ENCODE data around the gene OSTM1. TPM values are rescaled to one million over a fixed set of nuclear protein-coding genes. Genes with fewer than 3 reads are reported as not detected.

Gene OSTM1
- total RNA-seq, 2 donors from 2014 or later: 44.6 to 73.1 TPM

DNA sequence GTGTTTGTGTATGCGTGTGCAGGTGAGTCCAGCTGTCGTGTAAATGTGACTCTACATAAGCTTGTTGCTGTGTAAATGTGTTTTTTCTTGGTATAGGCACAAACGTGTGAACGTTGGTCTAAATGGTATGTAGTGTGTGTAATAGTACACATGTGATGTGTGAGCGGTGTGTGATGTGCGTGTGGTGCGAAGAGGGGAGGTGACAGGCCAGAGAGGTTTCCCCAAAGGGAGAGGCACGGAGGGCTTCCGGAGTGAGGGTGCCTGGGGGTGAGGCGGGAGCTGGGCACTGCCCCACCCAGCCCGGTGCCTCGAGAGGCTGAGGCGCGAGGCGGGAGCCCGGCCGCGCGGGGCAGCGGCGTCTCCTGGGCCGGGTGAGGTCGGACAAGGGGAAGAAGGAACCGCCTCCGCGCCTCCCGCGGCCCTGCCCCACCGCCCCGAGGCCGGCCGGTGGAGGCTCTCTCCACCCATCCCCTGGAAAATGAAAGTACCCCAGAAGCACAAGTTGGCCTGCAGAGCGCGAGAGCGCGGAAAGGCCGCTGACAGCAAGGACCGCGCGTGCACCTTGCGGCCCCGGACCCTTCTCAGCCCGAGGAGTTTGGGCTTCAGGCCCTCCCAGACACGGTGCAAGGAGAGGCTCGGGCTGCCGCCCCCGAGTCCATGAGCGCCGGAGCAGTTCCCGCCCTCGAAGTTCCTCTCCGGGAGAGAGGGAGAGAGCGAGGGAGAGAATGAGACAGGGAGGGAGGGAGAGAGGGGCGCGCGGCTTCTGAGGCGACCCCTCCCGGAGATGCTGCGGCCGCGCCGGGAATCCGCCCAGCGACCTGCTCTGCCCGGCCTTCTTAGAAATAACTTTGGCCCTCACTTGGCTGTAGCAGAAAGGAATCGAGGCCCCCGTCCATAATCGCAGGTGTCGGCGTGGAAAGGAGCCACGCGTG lies 43.2 kb upstream of the OSTM1 start:
- no peak for DNase-seq (ENCODE audit: low spot score)

DNA sequence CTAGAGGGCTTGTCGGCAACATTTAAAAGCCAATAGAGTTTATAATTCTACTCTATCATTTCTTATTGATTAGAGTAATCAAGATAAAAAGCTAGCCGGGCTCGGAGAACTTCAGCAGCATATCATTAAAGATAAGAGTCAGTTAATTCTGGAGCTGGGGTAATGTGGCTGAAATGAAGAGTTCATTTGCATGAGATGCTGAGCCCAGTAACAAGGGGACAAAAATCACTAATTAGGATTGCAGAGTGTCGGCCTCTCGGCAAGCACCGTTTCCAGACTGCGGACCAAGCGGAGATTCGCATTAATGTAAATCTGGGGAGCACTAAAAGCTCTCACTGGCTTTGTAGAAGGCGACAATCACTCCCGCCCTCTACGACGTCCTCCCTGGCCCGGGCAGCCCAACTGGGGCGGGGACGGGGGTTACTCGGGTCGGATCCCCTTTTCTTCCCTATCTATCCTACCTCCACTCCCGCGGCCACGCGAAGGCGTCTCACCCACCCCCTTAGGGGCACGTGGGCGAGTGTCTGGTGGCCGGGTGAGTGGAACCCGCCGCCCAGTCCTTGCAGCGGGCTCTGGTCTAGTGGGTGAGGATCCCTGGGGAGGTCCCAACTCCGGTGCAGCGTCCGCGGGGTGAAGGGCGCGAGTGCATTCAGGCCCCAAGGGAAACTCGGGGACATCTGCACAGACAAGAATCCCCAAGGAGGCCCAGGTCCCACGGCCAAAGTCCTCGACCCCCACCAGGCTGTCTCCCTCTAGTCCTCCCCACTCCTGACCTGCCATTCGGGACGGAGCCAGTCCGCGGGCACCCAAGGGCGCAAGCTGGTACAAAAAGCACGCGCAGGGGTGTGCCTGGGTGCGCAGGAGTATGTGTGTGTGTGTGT lies 42.2 kb upstream of the OSTM1 start:
- H3K9me3 ChIP-seq: no peaks in the 10 kb centered on the region
- intact Hi-C loops (cut with DNase I): loop anchor here (10.0 kb wide), 1 partner anchor 378 kb away; no protein-coding TSS in a partner anchor
- H3K4me1 ChIP-seq (replicated peaks): peaks cover 2% of the 10 kb centered on the region
- peaks cover 21% of the 10 kb centered on the region for H3K27me3 ChIP-seq (replicated peaks; ENCODE audit: insufficient read depth)
- TF ChIP-seq POLR2AphosphoS5 (IDR thresholded peaks at IDR 0.05) (no peak), POLR2A (IDR thresholded peaks at IDR 0.05) (no peak)
- TF ChIP-seq, protein P1, sequence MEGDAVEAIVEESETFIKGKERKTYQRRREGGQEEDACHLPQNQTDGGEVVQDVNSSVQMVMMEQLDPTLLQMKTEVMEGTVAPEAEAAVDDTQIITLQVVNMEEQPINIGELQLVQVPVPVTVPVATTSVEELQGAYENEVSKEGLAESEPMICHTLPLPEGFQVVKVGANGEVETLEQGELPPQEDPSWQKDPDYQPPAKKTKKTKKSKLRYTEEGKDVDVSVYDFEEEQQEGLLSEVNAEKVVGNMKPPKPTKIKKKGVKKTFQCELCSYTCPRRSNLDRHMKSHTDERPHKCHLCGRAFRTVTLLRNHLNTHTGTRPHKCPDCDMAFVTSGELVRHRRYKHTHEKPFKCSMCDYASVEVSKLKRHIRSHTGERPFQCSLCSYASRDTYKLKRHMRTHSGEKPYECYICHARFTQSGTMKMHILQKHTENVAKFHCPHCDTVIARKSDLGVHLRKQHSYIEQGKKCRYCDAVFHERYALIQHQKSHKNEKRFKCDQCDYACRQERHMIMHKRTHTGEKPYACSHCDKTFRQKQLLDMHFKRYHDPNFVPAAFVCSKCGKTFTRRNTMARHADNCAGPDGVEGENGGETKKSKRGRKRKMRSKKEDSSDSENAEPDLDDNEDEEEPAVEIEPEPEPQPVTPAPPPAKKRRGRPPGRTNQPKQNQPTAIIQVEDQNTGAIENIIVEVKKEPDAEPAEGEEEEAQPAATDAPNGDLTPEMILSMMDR (IDR thresholded peaks at IDR 0.05): no peak
- H3K27ac ChIP-seq: no peak overlapping the region
- WGBS: 13% methylated on average over 45 of the region's 46 CpGs
- H3K4me3 ChIP-seq: no peak overlapping the region
- no peak for DNase-seq (ENCODE audit: low spot score)
- no peaks in the 10 kb centered on the region for H3K36me3 ChIP-seq

More for the DNA sequence above, 43.2 kb upstream of the OSTM1 start:
- Histone ChIP-seq H3K4me3 (peak overlapping the region; percentile 35 to 40), H3K27me3 (replicated peaks; ENCODE audit: insufficient read depth) (peaks cover 21% of the 10 kb centered on the region), H3K36me3 (no peaks in the 10 kb centered on the region), H3K9me3 (no peaks in the 10 kb centered on the region), H3K27ac (no peak overlapping the region), H3K4me1 (replicated peaks) (peaks cover 2% of the 10 kb centered on the region)
- TF ChIP-seq, protein P1 (IDR thresholded peaks at IDR 0.05): no peak
- TF ChIP-seq POLR2AphosphoS5 (IDR thresholded peaks at IDR 0.05) (no peak), POLR2A (IDR thresholded peaks at IDR 0.05) (no peak)
- 2% methylated on average over 67 of the region's 72 CpGs for WGBS
- intact Hi-C loops (cut with DNase I): loop anchor here (10.0 kb wide), 1 partner anchor 377 kb away; no protein-coding TSS in a partner anchor

DNA sequence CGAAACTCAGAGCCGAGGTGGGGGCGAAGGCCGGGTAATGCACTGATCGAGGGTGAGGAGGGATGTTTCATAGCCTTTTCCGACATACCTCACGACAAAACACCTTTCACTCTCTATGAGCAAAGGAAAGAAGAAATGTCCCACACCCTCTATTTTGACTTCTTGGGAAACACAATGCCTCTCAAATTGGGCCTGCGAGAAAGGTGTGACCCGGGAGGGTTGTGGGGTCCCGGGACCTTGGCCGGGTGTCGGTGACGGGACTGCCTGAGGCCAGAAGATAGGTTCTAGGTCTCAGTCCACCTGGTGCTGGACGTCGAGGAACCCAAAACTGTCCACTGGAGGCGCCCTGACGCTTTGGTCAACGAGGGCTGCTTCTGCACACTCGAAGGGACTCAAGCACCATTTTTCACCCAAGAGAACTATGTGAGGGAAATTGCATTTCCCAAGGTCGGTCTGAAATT lies 41.1 kb upstream of the OSTM1 start:
- H3K4me1 ChIP-seq (replicated peaks): peaks cover 2% of the 10 kb centered on the region
- 12% methylated on average over 20 of the region's 20 CpGs for WGBS

DNA sequence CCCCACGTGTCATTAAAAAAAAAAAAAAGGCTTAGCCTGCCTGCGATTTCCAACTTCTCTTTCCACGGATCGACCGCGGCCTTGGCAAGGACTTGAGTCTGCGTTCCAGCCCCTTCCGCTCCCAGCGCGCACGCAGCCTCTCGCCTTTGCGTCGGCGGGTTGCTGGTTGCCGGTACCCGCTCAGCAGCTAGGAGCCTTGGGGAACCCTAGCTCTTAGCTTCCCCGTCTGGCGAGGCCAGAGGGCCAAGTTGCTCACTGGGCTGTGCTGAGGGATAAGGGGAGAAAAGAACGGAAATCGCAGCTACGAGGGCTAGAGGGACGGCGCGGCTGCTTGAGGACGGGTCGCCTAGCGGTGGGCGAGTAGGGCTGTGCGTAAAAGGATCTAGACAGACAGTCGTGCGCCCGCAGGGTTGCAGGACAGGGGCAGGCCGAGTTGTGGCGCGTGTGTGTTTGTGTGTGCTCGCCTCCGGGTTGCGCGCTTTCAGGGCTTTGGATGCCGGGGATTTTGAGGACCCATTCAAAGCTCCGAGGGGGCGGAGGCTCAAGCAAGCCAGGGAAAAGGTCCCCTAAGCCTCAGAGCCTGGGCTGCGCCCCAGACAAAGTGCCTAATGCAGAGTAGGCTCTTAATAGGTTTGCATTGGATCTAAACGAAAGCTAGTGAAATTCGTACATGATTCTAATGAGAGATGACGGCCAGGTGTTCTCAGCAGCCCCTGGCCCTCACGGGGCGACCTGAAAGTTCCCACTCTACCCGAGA lies 40.5 kb upstream of the OSTM1 start:
- Histone ChIP-seq H3K36me3 (no peaks in the 10 kb centered on the region), H3K4me1 (replicated peaks) (peaks cover 2% of the 10 kb centered on the region), H3K27ac (no peak overlapping the region), H3K9me3 (no peaks in the 10 kb centered on the region), H3K27me3 (replicated peaks; ENCODE audit: insufficient read depth) (peaks cover 21% of the 10 kb centered on the region), H3K4me3 (peak overlapping the region; percentile 5 to 7)
- intact Hi-C loops (cut with DNase I): loop anchor here (5.0 to 10.0 kb wide), 2 partner anchors 380 to 412 kb away; no protein-coding TSS in a partner anchor
- TF ChIP-seq, protein P1 (IDR thresholded peaks at IDR 0.05): no peak
- no peak for TF ChIP-seq POLR2AphosphoS5 (IDR thresholded peaks at IDR 0.05)
- TF ChIP-seq POLR2A (IDR thresholded peaks at IDR 0.05): no peak
- no peak for DNase-seq (ENCODE audit: low spot score)
- 4% methylated on average over 49 of the region's 50 CpGs for WGBS

More for the DNA sequence above, 41.1 kb upstream of the OSTM1 start:
- no peak overlapping the region for H3K27ac ChIP-seq
- no peak overlapping the region for H3K4me3 ChIP-seq
- peaks cover 21% of the 10 kb centered on the region for H3K27me3 ChIP-seq (replicated peaks; ENCODE audit: insufficient read depth)
- H3K9me3 ChIP-seq: no peaks in the 10 kb centered on the region
- intact Hi-C loops (cut with DNase I): loop anchor here (10.0 kb wide), 1 partner anchor 379 kb away; no protein-coding TSS in a partner anchor
- no peaks in the 10 kb centered on the region for H3K36me3 ChIP-seq
- no peak for DNase-seq (ENCODE audit: low spot score)
- TF ChIP-seq, protein P1 (IDR thresholded peaks at IDR 0.05): peak in 1 of 4 experiments; percentile 30
- TF ChIP-seq POLR2AphosphoS5 (IDR thresholded peaks at IDR 0.05): no peak

Measured in prostate gland (tissue), 2 donors.